HG03520 (cell line): ENCODE results near the gene NONO.
"Not testable (repeated sequence)": the region's sequence is repeated elsewhere in the genome, so short reads cannot be mapped to it uniquely, and the experiment has no call there.

ENCODE experiments used
- ATAC-seq: cut with Tn5 transposase; IDR thresholded peaks from one replicate; pipeline ENCODE4 v1.9.1; 2021; ENCODE audit warnings: mild to moderate bottlenecking, moderate library complexity; ENCODE audit not compliant: unreplicated experiment

NONO gene

DNA sequence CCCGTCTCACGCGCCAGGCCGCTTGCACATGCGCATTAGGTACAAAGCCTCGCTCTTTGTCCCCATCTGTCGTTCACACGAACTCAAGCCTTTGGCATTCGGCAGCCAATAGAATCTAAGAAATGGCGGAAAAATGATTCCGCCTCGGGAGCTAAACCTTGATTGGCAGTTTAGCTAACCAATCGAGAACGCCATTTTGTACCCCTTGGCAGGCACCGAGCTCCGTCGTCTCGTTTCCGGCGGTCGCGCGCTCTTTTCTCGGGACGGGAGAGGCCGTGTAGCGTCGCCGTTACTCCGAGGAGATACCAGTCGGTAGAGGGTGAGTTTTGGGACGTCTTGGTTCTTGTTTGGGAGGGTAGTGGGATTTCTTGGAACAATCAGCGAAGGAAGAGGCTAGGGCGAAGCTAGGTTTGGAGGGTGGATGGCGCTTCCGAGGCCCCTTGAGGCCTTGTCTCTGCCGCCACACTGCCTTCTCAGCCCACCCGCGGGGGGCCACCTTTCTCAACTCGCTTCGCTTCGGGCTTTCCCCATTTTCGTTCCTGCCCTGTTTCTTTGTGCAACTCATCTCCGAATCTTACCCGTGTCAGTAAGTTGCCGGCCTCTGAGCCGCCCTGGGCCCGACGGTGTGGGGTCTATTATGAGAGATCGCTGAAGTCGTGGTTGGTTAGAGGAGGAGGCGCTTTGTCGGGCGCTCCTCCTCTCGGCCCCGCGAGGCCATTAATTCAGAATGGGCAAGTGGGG lies at the start of gene NONO:
TSS of gene NONO (plus strand) at position 233 of the 741 bp plus-strand sequence. CDS start 7,003 bp downstream, outside the sequence.
- ATAC-seq, result peak; percentile 71

DNA sequence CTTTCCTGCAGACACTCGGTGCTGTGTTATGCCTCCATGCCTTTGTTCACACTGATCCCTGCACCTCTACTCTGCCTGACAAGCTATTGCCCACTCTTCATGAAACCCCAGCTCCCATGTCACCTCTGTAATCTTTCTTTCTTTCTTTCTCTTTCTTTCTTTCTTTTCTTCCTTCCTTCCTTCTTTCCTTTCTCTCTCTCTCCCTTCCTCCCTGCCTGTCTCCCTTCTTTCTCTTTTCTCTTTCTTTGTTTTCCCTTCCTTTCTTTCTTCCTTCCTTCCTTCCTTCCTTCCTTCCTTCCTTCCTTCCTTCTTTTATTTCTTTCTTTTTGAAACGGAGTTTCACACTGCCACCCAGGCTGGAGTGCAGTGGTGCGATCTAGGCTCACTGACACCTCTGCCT lies 48.0 kb upstream of the NONO start:
- no peak for ATAC-seq

GRCh38 chrX:71236836-71237235 lies 46.6 kb upstream of the NONO start:
- ATAC-seq, result no peak

DNA sequence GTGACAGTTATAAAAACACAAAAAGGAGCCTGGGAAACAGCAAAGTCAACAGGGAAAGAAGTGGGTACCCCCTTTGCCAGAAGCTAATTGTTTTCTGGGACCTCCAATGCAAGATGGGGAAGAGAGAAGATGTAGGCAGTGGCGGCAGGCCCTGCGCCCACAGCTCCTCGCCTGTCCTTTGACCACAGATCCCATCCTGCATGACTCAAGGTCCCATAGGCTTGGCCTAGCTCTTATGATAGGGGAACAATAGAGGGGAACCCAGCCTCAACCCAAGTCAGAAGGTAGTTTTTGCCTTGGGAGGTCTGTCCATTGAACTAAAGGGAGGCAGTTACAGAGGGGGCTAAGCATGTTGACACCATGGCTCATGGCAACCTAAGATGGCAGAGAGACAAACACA lies 43.7 kb upstream of the NONO start:
- no peak for ATAC-seq

- no peak for ATAC-seq
Measured at GRCh38 chrX:71241301-71241700, 42.1 kb upstream of the NONO start.

- no peak for ATAC-seq
Measured at GRCh38 chrX:71244359-71245128, 38.9 kb upstream of the NONO start.

- ATAC-seq, result no peak
Measured at GRCh38 chrX:71245159-71245558, 38.3 kb upstream of the NONO start.

GRCh38 chrX:71250841-71251240 lies 32.6 kb upstream of the NONO start:
- no peak for ATAC-seq

GRCh38 chrX:71251466-71251973 lies 31.9 kb upstream of the NONO start:
- no peak for ATAC-seq

GRCh38 chrX:71252221-71252620 lies 31.2 kb upstream of the NONO start:
- no peak for ATAC-seq

DNA sequence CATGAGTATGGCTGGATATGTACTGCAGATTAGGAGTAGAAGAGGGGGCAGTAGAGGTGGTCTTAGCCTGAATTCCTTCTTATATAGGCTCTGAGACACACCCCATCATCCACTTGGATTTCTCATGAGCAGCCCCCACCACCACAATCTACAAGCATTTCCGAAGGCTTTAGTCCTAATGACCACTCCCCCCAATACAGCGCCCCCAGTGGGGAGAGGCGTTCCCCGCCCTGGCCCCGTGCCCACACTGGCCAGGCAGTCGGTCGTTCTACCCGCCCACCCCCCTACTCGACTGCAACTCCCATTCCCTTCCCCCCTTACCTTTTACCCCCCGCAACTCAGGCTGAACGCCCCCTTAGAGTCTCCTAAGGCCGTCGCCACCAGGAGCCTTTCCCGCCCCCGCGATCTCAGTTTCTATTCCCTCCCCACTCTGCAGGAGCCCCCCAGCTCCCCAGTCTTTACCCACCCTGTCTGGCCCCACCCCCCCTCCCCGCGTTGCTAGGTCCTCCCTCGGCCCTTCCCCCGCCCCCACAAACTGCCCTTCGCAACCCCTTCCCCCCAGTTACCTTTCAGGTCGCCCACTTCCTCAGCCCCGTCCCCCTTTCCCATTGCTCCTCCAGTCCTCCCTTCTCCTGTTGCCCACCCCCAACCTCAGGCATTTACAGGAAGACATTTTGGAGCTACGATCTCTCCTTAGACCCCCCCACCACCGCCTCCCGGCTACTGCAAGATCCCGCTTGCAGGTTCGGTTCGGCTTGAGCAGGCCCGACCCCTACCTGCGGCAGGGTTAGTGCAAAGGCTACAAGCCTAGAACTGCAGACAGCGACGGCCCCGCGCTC lies 30.0 kb upstream of the NONO start:
- ATAC-seq, result no peak

DNA sequence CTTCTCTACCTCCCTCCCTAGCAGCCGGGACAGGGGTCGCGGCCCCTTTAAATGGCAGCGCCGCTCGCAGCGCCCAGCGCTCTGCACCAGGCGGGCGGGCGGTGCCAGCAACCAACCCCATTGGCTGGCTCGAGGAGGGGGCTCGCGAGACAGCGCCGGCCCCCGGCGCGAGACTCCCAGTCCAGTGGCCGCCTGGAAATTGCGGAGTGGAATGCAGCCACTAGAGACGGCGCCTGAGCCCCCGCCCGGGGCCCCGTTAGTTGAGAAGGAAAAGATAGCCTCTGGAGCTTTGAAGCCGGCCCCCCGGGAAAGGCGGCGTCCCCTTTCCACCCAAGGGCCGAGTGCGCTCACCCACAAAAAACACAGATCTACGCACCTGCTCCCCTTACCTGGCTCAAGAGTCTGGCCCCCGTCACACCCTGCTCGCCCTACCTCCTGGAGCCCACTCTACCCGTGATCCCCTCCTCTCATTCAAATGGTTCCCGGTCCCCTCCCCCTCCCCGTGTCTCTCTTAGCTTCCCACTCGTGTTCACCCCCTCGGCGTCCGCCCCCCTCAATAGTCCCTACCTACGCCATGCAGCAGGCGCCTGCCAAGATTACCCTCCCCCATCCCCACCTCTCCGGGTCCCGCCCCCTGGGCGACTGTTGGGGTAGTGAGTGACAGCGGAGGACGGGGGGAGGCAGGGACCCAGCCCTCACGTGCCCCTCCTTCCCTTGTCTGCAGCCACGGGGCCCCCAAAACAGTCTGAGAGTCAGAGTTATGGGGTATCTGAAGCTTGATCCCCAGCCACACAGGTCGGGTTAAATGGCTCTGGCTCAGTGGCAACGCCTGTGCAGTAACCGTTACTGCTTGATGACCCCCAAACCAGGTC lies 29.1 kb upstream of the NONO start, which contains the start of gene ZMYM3:
TSS of gene ZMYM3 (minus strand) at position 49 of the 872 bp plus-strand sequence. CDS start 885 bp downstream, outside the sequence.
- ATAC-seq, result peak; percentile 63

DNA sequence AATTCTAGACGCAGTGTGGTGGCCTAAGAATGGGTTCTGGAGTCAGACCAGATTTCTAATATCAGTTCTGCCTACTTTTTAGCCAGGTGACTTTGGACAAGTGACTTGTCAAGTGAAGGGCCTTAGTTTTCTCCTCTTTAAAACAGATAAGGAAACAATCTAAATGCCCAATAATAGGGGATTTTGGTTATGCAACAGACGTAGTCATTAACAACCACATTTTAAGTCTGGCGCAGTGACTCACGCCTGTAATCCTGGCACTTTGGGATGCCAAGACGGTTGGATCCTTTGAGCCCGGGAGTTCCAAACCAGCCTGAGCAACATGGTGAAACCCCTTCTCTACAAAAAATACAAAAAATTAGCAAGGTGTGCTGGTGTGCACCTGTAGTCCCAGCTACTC lies 27.4 kb upstream of the NONO start:
- no peak for ATAC-seq

DNA sequence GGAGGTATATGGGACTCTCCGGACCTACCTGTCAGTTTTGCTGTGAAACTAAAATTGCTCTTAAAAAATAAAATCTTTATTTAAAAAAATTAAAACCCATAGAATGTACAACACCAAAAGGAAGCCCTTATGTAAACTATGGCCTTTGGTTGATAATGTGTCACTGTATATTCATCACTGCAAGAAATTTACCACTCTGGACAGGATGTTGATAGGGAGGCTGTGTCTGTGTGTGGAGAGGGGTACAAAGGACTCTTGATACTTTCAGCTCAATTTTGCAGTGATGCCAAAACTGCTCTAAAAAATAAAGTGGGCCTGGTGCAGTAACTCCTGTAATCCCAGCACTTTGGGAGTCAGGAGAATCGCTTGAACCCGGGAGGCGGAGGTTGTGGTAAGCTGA lies 26.6 kb upstream of the NONO start:
- ATAC-seq, result no peak

- not testable (repeated sequence) for ATAC-seq
Measured at GRCh38 chrX:71268624-71269023, 14.8 kb upstream of the NONO start.

GRCh38 chrX:71269801-71270395 lies 13.5 kb upstream of the NONO start:
- no peak for ATAC-seq

DNA sequence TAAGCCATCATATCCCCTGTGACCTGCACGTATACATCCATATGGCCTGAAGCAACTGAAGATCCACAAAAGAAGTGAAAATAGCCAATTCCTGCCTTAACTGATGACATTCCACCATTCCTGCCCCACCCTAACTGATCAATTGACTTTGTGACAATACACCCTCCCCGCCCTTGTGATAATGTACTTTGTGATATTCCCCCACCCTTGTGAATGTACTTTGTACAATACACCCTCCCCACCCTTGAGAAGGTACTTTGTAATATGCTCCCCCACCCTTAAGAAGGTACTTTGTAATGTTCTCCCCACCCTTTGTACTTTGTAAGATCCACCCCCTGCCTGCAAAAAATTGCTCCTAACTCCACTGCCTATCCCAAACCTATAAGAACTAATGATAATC lies 11.1 kb upstream of the NONO start:
- ATAC-seq, result not testable (repeated sequence)

- not testable (repeated sequence) for ATAC-seq
Measured at GRCh38 chrX:71281300-71281699, 2.1 kb upstream of the NONO start.

- peak; percentile 28 for ATAC-seq
Measured at GRCh38 chrX:71282514-71283402, 677 bp upstream of the NONO start.
